Stimulated activated CD4-positive, alpha-beta T cell treated with anti-CD3 and anti-CD28 coated beads, Interleukin-12 subunit alpha, Interleukin-12 subunit beta, amount 100 ng/mL, for 48 hours (primary cell): ENCODE data around the gene MEIS3.
"Not testable (repeated sequence)": the region's sequence is repeated elsewhere in the genome, so short reads cannot be mapped to it uniquely, and the experiment has no call there.

Source experiments
- DNase-seq, 3 donors: peaks; one replicate each; pipeline ENCODE4 v3.0.0-alpha.2; 2020; ENCODE audit warnings: low read depth in 2 of 3, low spot score in 1 of 3

The MEIS3 gene

GRCh38 chr19:47388721-47389120 is 30.6 kb downstream of the MEIS3 start:
- not testable (repeated sequence) for DNase-seq

- not testable (repeated sequence) for DNase-seq
Measured at GRCh38 chr19:47387623-47388022, 31.7 kb downstream of the MEIS3 start.

GRCh38 chr19:47386582-47386981 is 32.7 kb downstream of the MEIS3 start:
- not testable (repeated sequence) for DNase-seq

GRCh38 chr19:47384533-47384932 is 34.8 kb downstream of the MEIS3 start:
- not testable (repeated sequence) for DNase-seq

GRCh38 chr19:47383890-47384289 is 35.4 kb downstream of the MEIS3 start:
- not testable (repeated sequence) for DNase-seq

- no peak for DNase-seq
Measured at GRCh38 chr19:47381653-47382279, 37.6 kb downstream of the MEIS3 start.

GRCh38 chr19:47381121-47381520 is 38.2 kb downstream of the MEIS3 start:
- DNase-seq: no peak

- no peak for DNase-seq
Measured at GRCh38 chr19:47380559-47380958, 38.8 kb downstream of the MEIS3 start.

GRCh38 chr19:47379381-47379938 is 39.9 kb downstream of the MEIS3 start:
- DNase-seq: no peak

GRCh38 chr19:47378246-47378645 is 41.1 kb downstream of the MEIS3 start:
- DNase-seq: no peak

GRCh38 chr19:47377801-47378200 is 41.5 kb downstream of the MEIS3 start:
- DNase-seq: no peak

GRCh38 chr19:47377208-47377701 is 42.1 kb downstream of the MEIS3 start:
- no peak for DNase-seq

- DNase-seq: no peak
Measured at GRCh38 chr19:47376589-47377144, 42.7 kb downstream of the MEIS3 start.

GRCh38 chr19:47375694-47376588 is 43.4 kb downstream of the MEIS3 start:
- DNase-seq: no peak

GRCh38 chr19:47374876-47375693 is 44.2 kb downstream of the MEIS3 start:
- no peak for DNase-seq

- DNase-seq: no peak
Measured at GRCh38 chr19:47373246-47374240, 45.8 kb downstream of the MEIS3 start.

GRCh38 chr19:47372603-47373002 is 46.7 kb downstream of the MEIS3 start:
- no peak for DNase-seq

GRCh38 chr19:47371261-47371660 is 48.1 kb downstream of the MEIS3 start:
- DNase-seq: no peak

GRCh38 chr19:47370045-47370611 is 49.2 kb downstream of the MEIS3 start:
- no peak for DNase-seq
